ENCODE results near the gene KLHL41. TPM values are rescaled to one million over a fixed set of nuclear protein-coding genes. Genes with fewer than 3 reads are reported as not detected.
"Not testable (repeated sequence)": the region's sequence is repeated elsewhere in the genome, so short reads cannot be mapped to it uniquely, and the experiment has no call there.

The KLHL41 gene
- polyA plus RNA-seq, 1 donor (not counting 4 experiments of a cell fraction or from before 2014, with no cell fraction given), result 0.24 TPM

DNA sequence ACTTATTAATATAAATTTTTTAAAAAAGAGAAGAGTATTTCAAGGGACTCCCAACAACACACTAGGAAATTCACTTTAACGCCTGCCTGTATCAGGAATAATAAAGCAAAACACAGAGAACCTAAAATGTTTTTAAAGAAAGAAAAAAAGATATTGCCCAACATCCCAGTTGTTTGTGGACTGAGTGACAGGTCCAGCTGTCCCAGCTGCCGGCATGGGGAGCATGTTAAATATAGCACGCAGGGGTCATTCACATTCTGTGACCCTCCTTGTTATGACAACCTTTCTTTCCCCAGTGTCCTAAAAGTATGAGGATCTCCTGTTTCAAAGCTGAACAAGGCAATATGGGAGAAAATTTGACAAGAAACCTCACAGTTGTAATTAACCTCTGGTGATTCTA lies 4.4 kb downstream of the KLHL41 start:
- no peak for FAIRE-seq

GRCh38 chr2:169514758-169515157 lies 5.3 kb downstream of the KLHL41 start:
- DNase-seq (ENCODE audit: low read depth, low spot score); H3K4me1 ChIP-seq (ENCODE audit: control insufficient read depth, extremely low read depth, insufficient read depth, low read length); H3K27ac ChIP-seq (ENCODE audit: control insufficient read depth, insufficient read depth, low read length); H4K20me1 ChIP-seq (ENCODE audit: control insufficient read depth, extremely low read depth, insufficient read depth, low read length); H3K9ac ChIP-seq (ENCODE audit: control insufficient read depth, extremely low read depth, insufficient read depth, low read length); FAIRE-seq; H3K36me3 ChIP-seq (ENCODE audit: control insufficient read depth in 2 of 2, extremely low read depth in 1 of 2, insufficient read depth in 2 of 2, low read length in 2 of 2); H3K27me3 ChIP-seq (ENCODE audit: control insufficient read depth, extremely low read depth, insufficient read depth, low read length); H3K9me3 ChIP-seq (ENCODE audit: control insufficient read depth, low read depth, low read length); H3K4me2 ChIP-seq (ENCODE audit: control insufficient read depth, extremely low read depth, insufficient read depth, low read depth, low read length); dilution Hi-C loops (cut with MboI; ENCODE audit: extremely low pct_ligation_motif_present, low sequenced_read_pairs); H3K79me2 ChIP-seq (ENCODE audit: control insufficient read depth, insufficient read depth, low read length); H3K9me1 ChIP-seq (ENCODE audit: control insufficient read depth, extremely low read depth, insufficient read depth, low read length); H3K4me3 ChIP-seq (ENCODE audit: control insufficient read depth in 2 of 3, extremely low read depth in 1 of 3, insufficient read depth in 2 of 3, low read depth in 1 of 3, low read length in 3 of 3); H2AFZ ChIP-seq (ENCODE audit: control insufficient read depth, low read length): not testable (repeated sequence)

More for the DNA sequence above, 4.4 kb downstream of the KLHL41 start:
- H3K9me1 ChIP-seq (ENCODE audit: control insufficient read depth, extremely low read depth, insufficient read depth, low read length), result no peaks in the 10 kb centered on the region
- H3K4me3 ChIP-seq (ENCODE audit: control insufficient read depth in 2 of 3, extremely low read depth in 1 of 3, insufficient read depth in 2 of 3, low read depth in 1 of 3, low read length in 3 of 3), result no peak overlapping the region
- no peak for DNase-seq (ENCODE audit: low read depth, low spot score)
- TF ChIP-seq EZH2 (IDR thresholded peaks at IDR 0.05; ENCODE audit: low read length) (no peak), CTCF (optimal IDR thresholded peaks at IDR 0.05 in 1 of 3, IDR thresholded peaks at IDR 0.05 in 1 of 3, conservative IDR thresholded peaks at IDR 0.05 in 1 of 3; ENCODE audit: extremely low read depth in 1 of 3, insufficient read depth in 2 of 3, low read length in 3 of 3) (no peak)
- dilution Hi-C loops (cut with MboI; ENCODE audit: extremely low pct_ligation_motif_present, low sequenced_read_pairs), result no loop called here
- no peaks in the 10 kb centered on the region for H3K79me2 ChIP-seq (ENCODE audit: control insufficient read depth, insufficient read depth, low read length)
- H3K27ac ChIP-seq (ENCODE audit: control insufficient read depth, insufficient read depth, low read length), result no peak overlapping the region
- H3K36me3 ChIP-seq (ENCODE audit: control insufficient read depth in 2 of 2, extremely low read depth in 1 of 2, insufficient read depth in 2 of 2, low read length in 2 of 2), result no peaks in the 10 kb centered on the region
- H3K4me1 ChIP-seq (ENCODE audit: control insufficient read depth, extremely low read depth, insufficient read depth, low read length), result no peaks in the 10 kb centered on the region
- no peak overlapping the region for H3K9ac ChIP-seq (ENCODE audit: control insufficient read depth, extremely low read depth, insufficient read depth, low read length)
- no peaks in the 10 kb centered on the region for H3K9me3 ChIP-seq (ENCODE audit: control insufficient read depth, low read depth, low read length)
- no peaks in the 10 kb centered on the region for H3K27me3 ChIP-seq (ENCODE audit: control insufficient read depth, extremely low read depth, insufficient read depth, low read length)
- H2AFZ ChIP-seq (ENCODE audit: control insufficient read depth, low read length), result no peak overlapping the region
- no peak overlapping the region for H3K4me2 ChIP-seq (ENCODE audit: control insufficient read depth, extremely low read depth, insufficient read depth, low read depth, low read length)
- H4K20me1 ChIP-seq (ENCODE audit: control insufficient read depth, extremely low read depth, insufficient read depth, low read length), result no peaks in the 10 kb centered on the region

DNA sequence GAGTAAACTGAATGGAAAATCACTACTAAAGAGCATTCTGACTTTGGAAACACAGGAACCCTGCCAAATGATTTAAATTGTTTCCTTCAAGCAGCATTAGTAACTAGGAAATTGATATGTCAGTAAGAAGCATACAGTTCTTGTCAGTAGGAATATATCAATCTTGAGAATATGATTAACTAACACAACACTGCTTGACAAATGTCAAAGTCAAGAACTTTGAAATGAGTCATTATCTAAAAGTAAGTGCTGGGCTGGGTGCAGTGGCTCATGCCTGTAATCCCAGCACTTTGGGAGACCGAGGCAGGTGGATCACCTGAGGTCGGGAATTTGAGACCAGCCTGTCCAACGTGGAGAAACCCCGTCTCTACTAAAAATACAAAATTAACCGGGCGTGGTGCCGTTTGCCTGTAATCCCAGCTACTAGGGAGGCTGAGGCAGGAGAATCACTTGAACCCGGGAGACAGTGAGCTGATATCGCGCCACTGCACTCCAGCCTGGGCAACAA lies 7.0 kb downstream of the KLHL41 start:
- dilution Hi-C loops (cut with MboI; ENCODE audit: extremely low pct_ligation_motif_present, low sequenced_read_pairs); H3K4me2 ChIP-seq (ENCODE audit: control insufficient read depth, extremely low read depth, insufficient read depth, low read depth, low read length); H3K79me2 ChIP-seq (ENCODE audit: control insufficient read depth, insufficient read depth, low read length); H3K4me1 ChIP-seq (ENCODE audit: control insufficient read depth, extremely low read depth, insufficient read depth, low read length); H3K36me3 ChIP-seq (ENCODE audit: control insufficient read depth in 2 of 2, extremely low read depth in 1 of 2, insufficient read depth in 2 of 2, low read length in 2 of 2); H3K27me3 ChIP-seq (ENCODE audit: control insufficient read depth, extremely low read depth, insufficient read depth, low read length); H3K9me1 ChIP-seq (ENCODE audit: control insufficient read depth, extremely low read depth, insufficient read depth, low read length); H3K27ac ChIP-seq (ENCODE audit: control insufficient read depth, insufficient read depth, low read length); FAIRE-seq; H3K4me3 ChIP-seq (ENCODE audit: control insufficient read depth in 2 of 3, extremely low read depth in 1 of 3, insufficient read depth in 2 of 3, low read depth in 1 of 3, low read length in 3 of 3); H3K9ac ChIP-seq (ENCODE audit: control insufficient read depth, extremely low read depth, insufficient read depth, low read length); H2AFZ ChIP-seq (ENCODE audit: control insufficient read depth, low read length); DNase-seq (ENCODE audit: low read depth, low spot score); H4K20me1 ChIP-seq (ENCODE audit: control insufficient read depth, extremely low read depth, insufficient read depth, low read length); H3K9me3 ChIP-seq (ENCODE audit: control insufficient read depth, low read depth, low read length): not testable (repeated sequence)
